DOHH2 (cell line): Measurements from ENCODE around the gene ATMIN.

Source experiments
- EZH2phosphoT487 ChIP-seq: fragments of 200-600 bp; sonication (generic); IDR thresholded peaks from 2 replicates; pipeline ENCODE4 v1.6.1; 2017; ENCODE audit warnings: borderline replicate concordance, mild to moderate bottlenecking, antibody characterized with exemption, low read length, moderate library complexity, mixed read lengths
- TF ChIP-seq, protein P1 (sequence below): fragments of 200-600 bp; sonication (generic); IDR thresholded peaks from one replicate; pipeline ENCODE4 v1.5.1; 2014; ENCODE audit warnings: antibody characterized with exemption, mild to moderate bottlenecking, low read depth, low read length; ENCODE audit not compliant: poor library complexity, severe bottlenecking

DNA sequence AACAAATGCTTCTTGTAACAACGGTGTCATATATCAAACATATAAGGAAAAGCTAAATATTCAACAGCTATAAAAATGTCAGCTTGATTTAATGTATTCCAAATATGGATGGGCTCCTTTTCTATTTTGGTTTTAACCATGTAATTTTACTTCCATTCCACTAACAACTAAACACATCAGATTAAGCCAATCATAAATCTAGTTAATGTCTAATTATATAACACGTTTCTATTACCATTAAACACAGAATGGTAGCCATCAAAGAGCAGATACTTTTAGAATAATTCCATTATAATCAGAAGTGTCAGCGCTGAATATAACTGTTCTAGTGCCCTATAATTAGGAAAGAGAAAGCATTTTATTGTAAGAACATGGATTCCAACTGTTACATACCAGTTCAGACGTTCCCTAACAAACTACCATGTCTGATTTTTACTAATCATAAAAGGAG lies 38.9 kb upstream of the ATMIN start:
- TF ChIP-seq, protein P1, sequence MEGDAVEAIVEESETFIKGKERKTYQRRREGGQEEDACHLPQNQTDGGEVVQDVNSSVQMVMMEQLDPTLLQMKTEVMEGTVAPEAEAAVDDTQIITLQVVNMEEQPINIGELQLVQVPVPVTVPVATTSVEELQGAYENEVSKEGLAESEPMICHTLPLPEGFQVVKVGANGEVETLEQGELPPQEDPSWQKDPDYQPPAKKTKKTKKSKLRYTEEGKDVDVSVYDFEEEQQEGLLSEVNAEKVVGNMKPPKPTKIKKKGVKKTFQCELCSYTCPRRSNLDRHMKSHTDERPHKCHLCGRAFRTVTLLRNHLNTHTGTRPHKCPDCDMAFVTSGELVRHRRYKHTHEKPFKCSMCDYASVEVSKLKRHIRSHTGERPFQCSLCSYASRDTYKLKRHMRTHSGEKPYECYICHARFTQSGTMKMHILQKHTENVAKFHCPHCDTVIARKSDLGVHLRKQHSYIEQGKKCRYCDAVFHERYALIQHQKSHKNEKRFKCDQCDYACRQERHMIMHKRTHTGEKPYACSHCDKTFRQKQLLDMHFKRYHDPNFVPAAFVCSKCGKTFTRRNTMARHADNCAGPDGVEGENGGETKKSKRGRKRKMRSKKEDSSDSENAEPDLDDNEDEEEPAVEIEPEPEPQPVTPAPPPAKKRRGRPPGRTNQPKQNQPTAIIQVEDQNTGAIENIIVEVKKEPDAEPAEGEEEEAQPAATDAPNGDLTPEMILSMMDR = no peak
- no peak for TF ChIP-seq EZH2phosphoT487
